Mammary epithelial cell (primary cell): ENCODE data around the gene SYCN.

Experiments
- CTCF ChIP-seq, 2 donors: IDR thresholded peaks in 1 of 2; conservative IDR thresholded peaks in 1 of 2; 2 replicates each; pipeline ENCODE4 v1.5.1; 2011 to 2012; ENCODE audit warnings: inconsistent platforms in 2 of 2, low read length in 2 of 2, mild to moderate bottlenecking in 2 of 2, control low read depth in 1 of 2, low read depth in 1 of 2; ENCODE audit not compliant: insufficient read depth in 1 of 2; ENCODE audit errors: extremely low read depth in 1 of 2
- EZH2 ChIP-seq: IDR thresholded peaks from 2 replicates; pipeline ENCODE4 v1.6.1; 2012; ENCODE audit warnings: low read length, inconsistent platforms, borderline replicate concordance

- TF ChIP-seq CTCF (conservative IDR thresholded peaks at IDR 0.05 in 1 of 2, IDR thresholded peaks at IDR 0.05 in 1 of 2; ENCODE audit: extremely low read depth in 1 of 2, insufficient read depth in 1 of 2, low read depth in 1 of 2, low read length in 2 of 2) (no peak), EZH2 (no peak)
Measured at GRCh38 chr19:39236527-39236926, 32.5 kb upstream of the SYCN start.
